GM12878 (cell line): ENCODE data around the gene UQCRC1. TPM values are rescaled to one million over a fixed set of nuclear protein-coding genes. Genes with fewer than 3 reads are reported as not detected.

Experiments
- ATAC-seq: fragments of 200-7000 bp; cut with Tn5 transposase; 3 replicates; pipeline ENCODE4 v1.9.1; 2020; ENCODE audit warnings: mild to moderate bottlenecking, moderate library complexity
- BruUV-seq: library from RNA; stranded (reverse); fragments of 400-500 nt; replicated peaks from 2 replicates; lab custom pipeline; 2021; lab: Mats Ljungman, UMichigan
- CTCF ChIA-PET: fragments of 300-600 bp; sonication (Branson Sonifier 250); formaldehyde crosslinking; extraction: SDS; loops from one replicate; lab custom pipeline; 2021; ENCODE audit warnings: inconsistent platforms; lab: Yijun Ruan, JAX
- POLR2A ChIA-PET: fragments of 350-600 bp; formaldehyde crosslinking; extraction: SDS; loops from one replicate; lab custom pipeline; 2021; ENCODE audit warnings: inconsistent platforms; lab: Charles Lee
- RAD21 ChIA-PET: fragments of 300-600 bp; sonication (Branson Sonifier 250); formaldehyde crosslinking; loops from one replicate; lab custom pipeline; 2023; ENCODE audit warnings: antibody characterized with exemption; ENCODE audit not compliant: unreplicated experiment; lab: Charles Lee
- SMC1A ChIA-PET: fragments of 300-600 bp; sonication (Branson Sonifier 250); formaldehyde crosslinking; loops from one replicate; lab custom pipeline; 2023; ENCODE audit not compliant: unreplicated experiment, uncharacterized antibody; lab: Charles Lee
- DNase-seq: peaks from one replicate; pipeline ENCODE4 v3.0.0-alpha.2; 2011; ENCODE audit warnings: low read depth, low spot score
- FAIRE-seq: peaks from 3 replicates; lab custom pipeline; 2011; peaks lifted over from hg19 to GRCh38; lab: Jason Lieb, UNC
- H2AFZ ChIP-seq: 2 replicates; pipeline ENCODE4 v1.6.0; 2011; ENCODE audit warnings: low read depth, low read length, control low read depth; ENCODE audit not compliant: control insufficient read depth
- H3K27ac ChIP-seq: 2 replicates; pipeline ENCODE4 v1.5.1; 2011; ENCODE audit warnings: control low read depth; ENCODE audit not compliant: control insufficient read depth, insufficient read depth
- H3K27me3 ChIP-seq, 2 experiments: replicated peaks in 1 of 2; 2 replicates each; pipeline versions ENCODE4 v1.6.0 to v1.6.1; 2011; ENCODE audit warnings: low read length in 1 of 2; ENCODE audit not compliant: control insufficient read depth in 2 of 2, insufficient read depth in 2 of 2
- H3K36me3 ChIP-seq, 2 experiments: 2 replicates each; pipeline ENCODE4 v1.5.1; 2011; ENCODE audit warnings: low read length in 1 of 2; ENCODE audit not compliant: control insufficient read depth in 2 of 2, insufficient read depth in 2 of 2
- H3K4me1 ChIP-seq: 2 replicates; pipeline ENCODE4 v1.6.1; 2011; ENCODE audit warnings: mild to moderate bottlenecking, low read length, moderate library complexity, mixed read lengths; ENCODE audit not compliant: control insufficient read depth, insufficient read depth
- H3K4me2 ChIP-seq: 2 replicates; pipeline ENCODE4 v1.6.0; 2011; ENCODE audit warnings: control low read depth; ENCODE audit not compliant: control insufficient read depth, insufficient read depth
- H3K4me3 ChIP-seq: fragments of 200-600 bp; sonication (generic); 2 replicates; pipeline ENCODE4 v1.5.1; 2016
- H3K79me2 ChIP-seq: 2 replicates; pipeline ENCODE4 v1.6.0; 2011; ENCODE audit warnings: low read length; ENCODE audit not compliant: control insufficient read depth, insufficient read depth
- H3K9ac ChIP-seq: 2 replicates; pipeline ENCODE4 v1.8.0; 2011; ENCODE audit warnings: low read length, control low read depth, mixed read lengths; ENCODE audit not compliant: control insufficient read depth, insufficient read depth
- H3K9me3 ChIP-seq: replicated peaks from 3 replicates; pipeline ENCODE4 v1.5.1; 2011; ENCODE audit warnings: mild to moderate bottlenecking, low read length; ENCODE audit not compliant: control insufficient read depth, insufficient read depth
- H4K20me1 ChIP-seq: 2 replicates; pipeline ENCODE4 v1.6.0; 2011; ENCODE audit not compliant: control insufficient read depth, insufficient read depth
- ASH2L ChIP-seq: fragments of 300-600, 200-600 bp; sonication (generic); IDR thresholded peaks from 2 replicates; pipeline ENCODE4 v1.6.1; 2017; ENCODE audit warnings: low read depth, mild to moderate bottlenecking, borderline replicate concordance
- CHD1 ChIP-seq: IDR thresholded peaks from 2 replicates; pipeline ENCODE4 v1.6.1; 2012; ENCODE audit warnings: low read depth, low read length, improper control_type of control experiment
- GATAD2B ChIP-seq: fragments of 450-650 bp; conservative IDR thresholded peaks from 2 replicates; pipeline ENCODE4 v1.6.1; 2017; ENCODE audit warnings: low read depth, mild to moderate bottlenecking, moderate library complexity
- HDGF ChIP-seq: fragments of 450-650 bp; IDR thresholded peaks from 2 replicates; pipeline ENCODE4 v1.6.1; 2016; ENCODE audit warnings: antibody characterized with exemption
- IRF4 ChIP-seq: IDR thresholded peaks from 2 replicates; pipeline ENCODE4 v1.6.1; 2011; ENCODE audit warnings: low read depth, low read length
- KLF5 ChIP-seq: fragments of 450-650 bp; IDR thresholded peaks from 2 replicates; pipeline ENCODE4 v1.6.1; 2014; ENCODE audit warnings: mild to moderate bottlenecking; ENCODE audit not compliant: partially characterized antibody
- MXI1 ChIP-seq: fragments of 150-350 bp; IDR thresholded peaks from 2 replicates; pipeline ENCODE4 v1.6.1; 2011; ENCODE audit warnings: low read depth, mild to moderate bottlenecking, inconsistent platforms, low read length, improper control_type of control experiment
- POU2F2 ChIP-seq: IDR thresholded peaks from 3 replicates; pipeline ENCODE4 v1.6.1; 2011; ENCODE audit warnings: low read depth, mild to moderate bottlenecking, low read length, borderline replicate concordance
- SMAD1 ChIP-seq: fragments of 450-650 bp; IDR thresholded peaks from 2 replicates; pipeline ENCODE4 v1.6.1; 2018; ENCODE audit warnings: mild to moderate bottlenecking, low read depth; ENCODE audit not compliant: partially characterized antibody
- WGBS: methylation state at CpG from one replicate; pipeline ENCODE4 v1.1.6; 2016; ENCODE audit warnings: low lambda C conversion rate; ENCODE audit not compliant: insufficient replicate concordance, insufficient coverage; ENCODE audit errors: missing lambda C conversion rate; 5-methylcytosine and 5-hydroxymethylcytosine counted together
- in situ Hi-C: fragments of 300-500 bp; cut with MboI; formaldehyde crosslinking; loops from 9 replicates; pipeline ENCODE4 v1.14.3; 2018; ENCODE audit warnings: mixed read lengths
- intact Hi-C: fragments of 100-400 bp; cut with micrococcal nuclease; formaldehyde crosslinking; loops from one replicate; pipeline ENCODE4 v1.14.2; 2022; ENCODE audit not compliant: unreplicated experiment
- polyA plus RNA-seq, 11 experiments: library from polyadenylated mRNA; depleted of rRNA in 4 of 11; unstranded in 6 of 11; stranded (reverse) in 5 of 11; fragments of >200 nt; fragmentation: Nextera tagmentation in 4 of 11; fragmentation: Illumina TruSeq in 1 of 11; extraction: Ambion mirVana in 4 of 11; extraction: Trizol in 1 of 11; gene quantifications; 1 replicate in 1 of 11; 2 replicates in 10 of 11; pipeline versions ENCODE4 v1.2.1 to v1.2.3, GENCODE V29; 2011 to 2016; ENCODE audit warnings: inconsistent platforms in 2 of 11, missing spikeins in 2 of 11, low read depth in 1 of 11
- total RNA-seq, 4 experiments: library from RNA; depleted of rRNA in 3 of 4; stranded (reverse); fragments of >200 nt in 3 of 4; fragmentation: Illumina TruSeq in 1 of 4; extraction: Trizol in 1 of 4; gene quantifications; 2 replicates each; pipeline versions ENCODE4 v1.2.1 to v1.2.3, GENCODE V29; 2013 to 2021
- TF ChIP-seq, protein P1 (sequence below): IDR thresholded peaks from 2 replicates; pipeline ENCODE4 v1.6.1; 2012; ENCODE audit warnings: mild to moderate bottlenecking, low read depth, low read length
- TF ChIP-seq, protein P2 (sequence below): IDR thresholded peaks from 2 replicates; pipeline ENCODE4 v1.6.1; 2012; ENCODE audit warnings: low read depth, low read length, improper control_type of control experiment

The UQCRC1 gene
- total and polyA plus RNA-seq, 10 of the 15 experiments (the other 5 are each of a cell fraction or from before 2014, with no cell fraction given) = 116 to 426 (median 228) TPM

DNA sequence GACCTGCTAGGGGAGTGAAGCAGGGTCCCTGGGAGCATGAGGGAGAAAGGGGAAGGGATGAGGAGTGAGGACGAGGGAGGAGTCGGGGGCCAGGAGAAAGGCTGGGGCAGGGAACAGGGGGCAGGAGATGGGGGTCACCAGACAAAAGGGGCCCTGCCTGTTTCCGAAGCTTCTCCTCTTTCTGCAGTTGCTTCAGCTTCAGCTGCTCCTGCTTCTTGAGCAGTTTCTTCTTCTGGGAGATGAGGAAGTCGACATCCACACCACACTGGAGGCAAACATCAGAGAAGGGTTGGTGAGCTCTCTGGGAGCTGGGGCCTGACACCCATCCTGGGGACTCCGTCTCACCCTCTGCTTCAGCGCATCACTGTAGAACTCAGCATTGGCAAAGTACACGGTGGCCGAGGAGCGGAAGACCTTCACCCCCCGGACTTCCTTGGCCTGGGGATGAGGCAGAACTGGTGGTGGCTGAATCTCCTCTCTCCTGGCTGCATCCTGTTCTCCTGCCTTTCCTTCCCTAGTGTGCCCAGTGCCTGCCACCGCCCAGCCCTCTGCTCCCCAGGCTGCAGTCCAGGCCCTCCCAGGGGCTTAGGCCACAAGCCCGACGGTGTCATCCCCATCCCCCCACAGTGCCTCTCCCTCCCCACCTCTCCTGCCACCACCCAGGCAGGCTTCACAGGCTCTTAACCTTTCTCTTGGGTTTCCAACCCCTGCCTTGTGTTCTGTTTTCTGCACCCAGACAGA lies 19.0 kb upstream of the UQCRC1 start:
- ChIA-PET POLR2A (no interaction called here), RAD21 (interaction anchor here (0.6 kb wide), 1 partner anchor 84 kb away, joined by 4 read pairs; no protein-coding TSS in a partner anchor), SMC1A (no interaction called here), CTCF (no interaction called here)
- 84% methylated on average over 11 of the region's 13 CpGs for WGBS
- no peaks in the 10 kb centered on the region for H3K27me3 ChIP-seq
- ATAC-seq = no peak
- TF ChIP-seq ASH2L (no peak), IRF4 (no peak), GATAD2B (no peak), KLF5 (no peak), MXI1 (no peak), CHD1 (no peak), HDGF (no peak), SMAD1 (no peak), POU2F2 (no peak)
- TF ChIP-seq, protein P1, sequence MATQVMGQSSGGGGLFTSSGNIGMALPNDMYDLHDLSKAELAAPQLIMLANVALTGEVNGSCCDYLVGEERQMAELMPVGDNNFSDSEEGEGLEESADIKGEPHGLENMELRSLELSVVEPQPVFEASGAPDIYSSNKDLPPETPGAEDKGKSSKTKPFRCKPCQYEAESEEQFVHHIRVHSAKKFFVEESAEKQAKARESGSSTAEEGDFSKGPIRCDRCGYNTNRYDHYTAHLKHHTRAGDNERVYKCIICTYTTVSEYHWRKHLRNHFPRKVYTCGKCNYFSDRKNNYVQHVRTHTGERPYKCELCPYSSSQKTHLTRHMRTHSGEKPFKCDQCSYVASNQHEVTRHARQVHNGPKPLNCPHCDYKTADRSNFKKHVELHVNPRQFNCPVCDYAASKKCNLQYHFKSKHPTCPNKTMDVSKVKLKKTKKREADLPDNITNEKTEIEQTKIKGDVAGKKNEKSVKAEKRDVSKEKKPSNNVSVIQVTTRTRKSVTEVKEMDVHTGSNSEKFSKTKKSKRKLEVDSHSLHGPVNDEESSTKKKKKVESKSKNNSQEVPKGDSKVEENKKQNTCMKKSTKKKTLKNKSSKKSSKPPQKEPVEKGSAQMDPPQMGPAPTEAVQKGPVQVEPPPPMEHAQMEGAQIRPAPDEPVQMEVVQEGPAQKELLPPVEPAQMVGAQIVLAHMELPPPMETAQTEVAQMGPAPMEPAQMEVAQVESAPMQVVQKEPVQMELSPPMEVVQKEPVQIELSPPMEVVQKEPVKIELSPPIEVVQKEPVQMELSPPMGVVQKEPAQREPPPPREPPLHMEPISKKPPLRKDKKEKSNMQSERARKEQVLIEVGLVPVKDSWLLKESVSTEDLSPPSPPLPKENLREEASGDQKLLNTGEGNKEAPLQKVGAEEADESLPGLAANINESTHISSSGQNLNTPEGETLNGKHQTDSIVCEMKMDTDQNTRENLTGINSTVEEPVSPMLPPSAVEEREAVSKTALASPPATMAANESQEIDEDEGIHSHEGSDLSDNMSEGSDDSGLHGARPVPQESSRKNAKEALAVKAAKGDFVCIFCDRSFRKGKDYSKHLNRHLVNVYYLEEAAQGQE = no peak
- TF ChIP-seq, protein P2, sequence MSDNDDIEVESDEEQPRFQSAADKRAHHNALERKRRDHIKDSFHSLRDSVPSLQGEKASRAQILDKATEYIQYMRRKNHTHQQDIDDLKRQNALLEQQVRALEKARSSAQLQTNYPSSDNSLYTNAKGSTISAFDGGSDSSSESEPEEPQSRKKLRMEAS = no peak
- H3K4me3 ChIP-seq = no peak overlapping the region
- no peaks in the 10 kb centered on the region for H4K20me1 ChIP-seq
- intact Hi-C loops = no loop called here
- H3K27ac ChIP-seq = no peak overlapping the region
- no peak overlapping the region for H3K9ac ChIP-seq
- no peaks in the 10 kb centered on the region for H3K9me3 ChIP-seq
- H2AFZ ChIP-seq = no peak overlapping the region
- no peak overlapping the region for H3K4me2 ChIP-seq
- H3K36me3 ChIP-seq = peaks cover 0 to 8% of the 10 kb centered on the region in 2 experiments; a peak in 3 of 4 replicates
- no peaks in the 10 kb centered on the region for H3K79me2 ChIP-seq
- no peak for FAIRE-seq
- H3K4me1 ChIP-seq = no peaks in the 10 kb centered on the region
- no TSS peak for BruUV-seq
- no peak for DNase-seq
- in situ Hi-C loops = no loop called here
